Activated naive CD4-positive, alpha-beta T cell treated with anti-CD3 and anti-CD28 coated beads, Interleukin-2, amount 10 ng/mL, durations not matched to agents 7 days and 5 days (primary cell): ENCODE data around the gene CADM3.

Experiments
- CTCF ChIA-PET: fragments of 350-600 bp; sonication (Branson Sonifier 250); formaldehyde crosslinking; loops from one replicate; lab custom pipeline; 2021; ENCODE audit warnings: antibody characterized with exemption; lab: Charles Lee
- DNase-seq: peaks from one replicate; pipeline ENCODE4 v3.0.0-alpha.2; 2020
- H3K27ac Mint-ChIP-seq: one replicate; pipeline ENCODE4 v1.8.0; 2021; ENCODE audit warnings: mild to moderate bottlenecking, moderate library complexity, mixed read lengths
- H3K27me3 Mint-ChIP-seq: one replicate; pipeline ENCODE4 v1.8.0; 2021; ENCODE audit warnings: mild to moderate bottlenecking, mixed read lengths
- H3K36me3 Mint-ChIP-seq: one replicate; pipeline ENCODE4 v1.8.0; 2021; ENCODE audit warnings: mixed read lengths
- H3K4me1 Mint-ChIP-seq: one replicate; pipeline ENCODE4 v1.8.0; 2021; ENCODE audit warnings: mixed read lengths
- H3K4me3 Mint-ChIP-seq: one replicate; pipeline ENCODE4 v1.8.0; 2021; ENCODE audit warnings: mild to moderate bottlenecking, moderate library complexity, mixed read lengths
- H3K9me3 Mint-ChIP-seq: one replicate; pipeline ENCODE4 v1.8.0; 2021; ENCODE audit warnings: mixed read lengths

Gene CADM3

DNA sequence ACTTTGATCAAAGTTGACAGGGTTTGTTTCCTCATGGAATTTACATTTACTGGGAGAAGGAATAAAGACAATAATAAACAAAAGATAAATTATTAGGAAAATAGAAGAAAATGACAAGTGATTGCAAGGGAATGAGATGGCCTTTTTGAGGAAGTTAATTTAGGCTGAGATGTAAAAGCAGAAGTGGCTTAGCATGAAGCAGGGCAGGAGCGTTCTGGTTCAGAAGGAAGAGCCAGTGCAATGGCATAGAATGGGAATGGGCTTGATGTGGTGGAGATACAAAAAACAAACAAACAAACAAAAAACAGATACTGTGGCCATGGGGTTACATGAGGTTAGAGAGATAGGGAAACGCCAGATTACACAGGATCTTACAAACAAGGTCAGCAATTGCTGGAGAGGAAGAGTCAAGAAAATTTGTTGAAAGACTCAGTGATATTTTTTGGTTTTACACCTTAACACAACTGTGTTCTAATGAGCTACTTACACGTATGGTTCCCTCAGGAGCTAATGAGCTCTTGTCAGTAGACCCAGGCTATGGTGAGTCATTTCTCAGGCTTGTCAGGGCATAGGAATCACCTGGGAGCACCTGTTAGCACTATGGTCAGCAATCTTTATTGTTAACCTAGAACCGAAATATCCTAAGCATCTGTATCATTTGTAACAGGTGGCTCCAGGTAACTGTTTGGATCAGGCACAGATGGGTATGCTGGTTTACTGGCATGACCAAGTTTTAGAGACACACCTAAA, 8.7 kb upstream of the CADM3 start:
- Mint-ChIP-seq H3K27ac (no peak overlapping the region), H3K27me3 (peaks cover 8% of the 10 kb centered on the region)

DNA sequence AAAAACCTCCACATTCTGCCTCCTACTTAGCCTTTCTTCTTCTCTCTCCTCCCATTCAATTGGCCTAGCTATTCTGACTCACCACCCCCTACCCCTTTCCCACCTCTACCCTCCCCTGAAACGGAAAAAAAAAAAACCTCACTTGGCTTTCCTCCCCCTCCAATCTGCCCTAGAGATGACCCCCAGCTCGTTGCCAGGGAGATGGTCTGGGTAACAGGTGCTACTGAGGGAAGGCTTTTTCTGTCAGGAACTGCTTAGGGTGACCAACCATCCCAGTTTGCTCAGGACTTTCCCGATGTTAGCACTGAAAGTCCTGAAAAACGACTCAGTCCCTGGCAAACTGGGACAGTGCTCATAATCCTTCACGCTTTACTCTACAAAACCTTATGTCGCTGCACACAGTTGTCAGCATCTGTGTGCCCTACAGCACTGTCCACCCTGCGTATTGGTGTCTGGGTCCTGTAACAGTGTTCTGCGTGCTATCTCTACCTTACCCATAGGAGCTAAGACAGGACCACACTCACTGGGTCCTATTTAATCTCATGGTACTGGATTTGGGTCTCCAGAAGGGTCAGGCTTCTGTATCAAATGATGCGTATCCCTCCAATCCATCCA, 7.7 kb upstream of the CADM3 start:
- no peaks in the 10 kb centered on the region for H3K9me3 Mint-ChIP-seq
- peaks cover 13% of the 10 kb centered on the region for H3K27me3 Mint-ChIP-seq
- no peaks in the 10 kb centered on the region for H3K36me3 Mint-ChIP-seq
- no peak overlapping the region for H3K4me3 Mint-ChIP-seq
- H3K4me1 Mint-ChIP-seq, result no peaks in the 10 kb centered on the region
- DNase-seq, result no peak
- no peak overlapping the region for H3K27ac Mint-ChIP-seq
- CTCF ChIA-PET, result interaction anchor here (1.7 to 2.8 kb wide), 2 partner anchors 47 to 50 kb away, joined by 4 to 22 read pairs; no protein-coding TSS in a partner anchor

More for the DNA sequence above, 8.7 kb upstream of the CADM3 start:
- no peak for DNase-seq
- CTCF ChIA-PET, result interaction anchor here (1.1 to 2.8 kb wide), 3 partner anchors 12 to 51 kb away, joined by 3 to 22 read pairs (median 4); no protein-coding TSS in a partner anchor
- Mint-ChIP-seq H3K9me3 (no peaks in the 10 kb centered on the region), H3K36me3 (no peaks in the 10 kb centered on the region), H3K4me1 (no peaks in the 10 kb centered on the region), H3K4me3 (no peak overlapping the region)

DNA sequence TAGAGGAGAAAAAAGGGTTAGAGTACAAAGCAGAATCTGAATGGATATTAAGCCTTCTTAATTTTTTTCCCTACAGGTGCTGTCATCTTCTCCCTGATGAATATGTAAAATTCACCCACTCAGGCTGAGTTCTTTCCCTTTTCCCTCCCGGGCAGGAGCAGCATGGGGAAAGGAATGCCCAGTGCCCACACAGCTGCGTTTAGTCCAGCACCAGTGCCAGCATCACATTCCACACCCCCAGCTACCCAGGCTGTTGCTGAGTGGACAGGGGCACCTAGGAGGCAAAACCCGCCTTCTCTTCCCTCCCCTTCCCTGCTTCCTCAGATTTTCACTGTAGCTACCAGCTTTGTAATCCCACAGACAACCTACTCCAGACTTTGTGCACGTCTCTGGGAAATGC, 3.4 kb upstream of the CADM3 start:
- peaks cover 2% of the 10 kb centered on the region for H3K4me1 Mint-ChIP-seq
- CTCF ChIA-PET, result no interaction called here
- H3K27me3 Mint-ChIP-seq, result peaks cover 47% of the 10 kb centered on the region
- no peak overlapping the region for H3K4me3 Mint-ChIP-seq
- no peaks in the 10 kb centered on the region for H3K36me3 Mint-ChIP-seq
- H3K9me3 Mint-ChIP-seq, result no peaks in the 10 kb centered on the region
- no peak for DNase-seq
- H3K27ac Mint-ChIP-seq, result no peak overlapping the region

DNA sequence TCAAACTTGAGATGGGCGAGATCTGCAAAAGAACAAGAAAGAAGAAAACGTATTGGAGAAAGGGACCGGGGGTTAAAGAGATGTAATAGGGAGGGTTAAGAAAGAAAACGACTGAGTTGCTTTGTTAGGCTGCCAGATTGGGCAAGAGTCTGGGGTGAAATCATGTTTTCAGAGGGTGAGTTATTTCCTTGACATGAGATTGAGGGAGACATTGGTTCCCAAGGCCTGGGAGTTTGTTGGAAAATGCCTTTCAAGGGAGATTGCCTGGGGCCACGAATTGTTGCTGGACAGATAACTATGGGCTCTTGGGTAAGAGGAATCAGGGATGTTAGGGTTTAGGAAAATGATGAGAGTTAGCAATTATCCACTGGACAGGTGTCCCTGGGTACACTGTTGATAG, 776 bp upstream of the CADM3 start:
- DNase-seq, result no peak
- peaks cover 62% of the 10 kb centered on the region for H3K27me3 Mint-ChIP-seq
- peaks cover 2% of the 10 kb centered on the region for H3K4me1 Mint-ChIP-seq
- CTCF ChIA-PET, result no interaction called here
- H3K4me3 Mint-ChIP-seq, result no peak overlapping the region
- H3K27ac Mint-ChIP-seq, result no peak overlapping the region
- H3K36me3 Mint-ChIP-seq, result no peaks in the 10 kb centered on the region
- no peaks in the 10 kb centered on the region for H3K9me3 Mint-ChIP-seq

DNA sequence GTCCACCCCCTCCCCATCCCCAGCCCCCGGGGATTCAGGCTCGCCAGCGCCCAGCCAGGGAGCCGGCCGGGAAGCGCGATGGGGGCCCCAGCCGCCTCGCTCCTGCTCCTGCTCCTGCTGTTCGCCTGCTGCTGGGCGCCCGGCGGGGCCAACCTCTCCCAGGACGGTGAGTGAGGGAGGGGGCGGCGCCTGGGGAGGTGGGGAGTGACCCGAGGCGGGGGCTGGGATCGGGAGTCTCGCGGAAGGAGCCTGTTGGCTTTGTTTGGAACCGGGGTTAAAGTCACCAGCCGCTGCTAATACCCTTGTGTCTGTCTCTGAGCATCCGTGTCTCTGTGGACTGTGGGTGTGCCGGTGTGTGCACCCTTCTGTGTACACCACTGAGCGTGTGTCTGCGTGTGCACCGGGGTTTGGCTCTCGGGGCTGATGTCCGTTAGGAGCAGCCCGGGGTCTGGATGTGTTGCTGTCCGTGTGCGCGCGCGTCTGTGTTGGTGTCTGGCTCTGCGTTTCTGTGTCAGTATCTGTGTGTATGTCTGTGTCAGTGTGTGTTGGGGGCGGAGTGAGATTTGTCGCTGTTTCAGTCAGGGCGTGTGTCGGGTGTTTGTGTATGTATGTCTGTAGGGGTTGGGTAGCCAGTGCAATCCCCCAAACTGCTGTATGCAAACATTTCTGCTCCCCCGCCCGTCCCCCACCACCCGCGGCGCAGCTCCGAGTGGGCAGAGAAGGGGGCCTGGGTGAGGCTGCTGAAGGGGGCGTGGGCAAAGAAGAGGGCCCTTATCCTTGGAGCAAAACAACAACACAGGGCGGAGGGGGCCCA, 480 bp downstream of the CADM3 start:
- CTCF ChIA-PET, result no interaction called here
- no peak overlapping the region for H3K4me3 Mint-ChIP-seq
- H3K36me3 Mint-ChIP-seq, result no peaks in the 10 kb centered on the region
- peaks cover 62% of the 10 kb centered on the region for H3K27me3 Mint-ChIP-seq
- H3K9me3 Mint-ChIP-seq, result no peaks in the 10 kb centered on the region
- no peak overlapping the region for H3K27ac Mint-ChIP-seq
- peaks cover 2% of the 10 kb centered on the region for H3K4me1 Mint-ChIP-seq
- DNase-seq, result no peak

DNA sequence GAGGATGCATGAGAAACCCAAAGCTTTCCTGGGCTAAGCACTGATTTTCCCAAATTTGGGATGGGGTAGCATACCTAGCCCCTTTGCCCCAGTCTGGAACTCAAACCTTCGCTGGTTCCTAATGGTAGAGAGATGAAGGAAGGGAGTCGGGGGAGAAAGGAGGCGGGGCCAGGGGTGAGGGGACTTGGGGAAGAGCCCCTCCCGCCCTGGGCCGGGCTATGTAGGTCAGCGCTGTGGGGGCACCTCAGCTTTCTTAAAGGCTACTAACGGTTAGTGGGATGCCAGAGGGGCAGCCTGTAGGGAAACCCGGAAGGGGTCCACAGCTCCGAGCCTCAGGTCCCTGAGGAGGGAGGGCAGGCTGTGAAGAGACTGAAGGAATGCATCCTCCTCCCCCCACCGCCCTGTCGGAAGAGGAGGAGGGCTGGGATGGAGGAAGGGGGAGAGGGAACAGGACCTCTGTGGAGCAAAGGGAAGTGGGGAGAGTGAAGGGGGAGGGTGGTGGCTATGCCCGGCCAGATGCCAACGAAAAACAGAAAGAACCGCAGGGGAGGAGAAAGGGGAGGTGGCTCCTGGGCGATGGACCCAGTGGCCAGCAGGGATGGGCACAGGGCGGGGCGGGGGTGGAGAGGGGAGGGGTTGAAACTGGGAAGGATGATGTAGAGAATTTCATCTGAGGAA, 1.3 kb downstream of the CADM3 start:
- no peak overlapping the region for H3K27ac Mint-ChIP-seq
- no peaks in the 10 kb centered on the region for H3K9me3 Mint-ChIP-seq
- no peak overlapping the region for H3K4me3 Mint-ChIP-seq
- H3K27me3 Mint-ChIP-seq, result peaks cover 62% of the 10 kb centered on the region
- H3K36me3 Mint-ChIP-seq, result no peaks in the 10 kb centered on the region
- CTCF ChIA-PET, result no interaction called here
- no peak for DNase-seq
- H3K4me1 Mint-ChIP-seq, result peaks cover 2% of the 10 kb centered on the region

DNA sequence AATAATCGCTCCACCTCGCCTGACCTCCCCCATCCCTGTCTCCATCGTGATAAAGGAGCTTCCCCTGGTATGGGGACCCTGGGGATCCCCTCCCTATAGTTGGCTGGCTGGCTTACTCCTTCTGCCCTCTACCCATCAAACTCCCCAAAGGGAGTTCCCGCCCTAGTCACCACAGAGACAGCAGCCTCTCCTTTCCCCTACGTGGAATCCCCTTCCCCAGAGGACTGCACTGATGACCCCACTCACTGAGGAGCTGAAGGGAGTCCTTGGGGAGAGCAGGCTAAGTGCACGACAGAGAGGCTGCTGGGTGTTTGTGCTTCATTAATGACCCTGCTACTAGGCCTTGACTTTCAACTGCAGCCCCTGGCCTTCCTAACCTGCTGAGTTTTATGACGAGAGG, 1.9 kb downstream of the CADM3 start:
- no peak overlapping the region for H3K4me3 Mint-ChIP-seq
- H3K4me1 Mint-ChIP-seq, result peaks cover 2% of the 10 kb centered on the region
- H3K9me3 Mint-ChIP-seq, result no peaks in the 10 kb centered on the region
- no peaks in the 10 kb centered on the region for H3K36me3 Mint-ChIP-seq
- no peak overlapping the region for H3K27ac Mint-ChIP-seq
- DNase-seq, result no peak
- CTCF ChIA-PET, result no interaction called here
- peaks cover 57% of the 10 kb centered on the region for H3K27me3 Mint-ChIP-seq

DNA sequence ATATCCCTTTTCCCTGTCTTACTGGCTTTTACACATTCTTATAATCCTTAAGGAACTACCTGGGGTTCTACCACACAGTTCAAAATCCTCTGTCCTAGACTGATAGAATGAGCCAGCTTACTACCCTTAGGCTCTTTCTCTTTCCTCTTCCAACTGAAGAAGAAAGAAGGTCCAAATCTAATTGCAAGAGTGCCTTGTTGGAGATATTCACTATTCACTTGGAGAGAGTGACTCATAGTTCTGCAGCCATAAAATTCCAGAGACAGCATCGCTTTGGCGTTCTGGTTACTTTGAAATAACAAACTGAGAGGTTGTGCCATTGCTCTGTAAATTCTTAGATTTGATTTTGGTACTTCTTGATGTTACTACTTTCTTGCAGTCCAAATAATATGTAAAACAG, 4.2 kb downstream of the CADM3 start:
- H3K36me3 Mint-ChIP-seq, result no peaks in the 10 kb centered on the region
- no peaks in the 10 kb centered on the region for H3K9me3 Mint-ChIP-seq
- no peak for DNase-seq
- CTCF ChIA-PET, result interaction anchor here (1.9 kb wide), 1 partner anchor 38 kb away, joined by 5 read pairs; no protein-coding TSS in a partner anchor
- H3K4me3 Mint-ChIP-seq, result no peak overlapping the region
- H3K27ac Mint-ChIP-seq, result no peak overlapping the region
- H3K27me3 Mint-ChIP-seq, result peaks cover 43% of the 10 kb centered on the region
- H3K4me1 Mint-ChIP-seq, result peaks cover 2% of the 10 kb centered on the region

DNA sequence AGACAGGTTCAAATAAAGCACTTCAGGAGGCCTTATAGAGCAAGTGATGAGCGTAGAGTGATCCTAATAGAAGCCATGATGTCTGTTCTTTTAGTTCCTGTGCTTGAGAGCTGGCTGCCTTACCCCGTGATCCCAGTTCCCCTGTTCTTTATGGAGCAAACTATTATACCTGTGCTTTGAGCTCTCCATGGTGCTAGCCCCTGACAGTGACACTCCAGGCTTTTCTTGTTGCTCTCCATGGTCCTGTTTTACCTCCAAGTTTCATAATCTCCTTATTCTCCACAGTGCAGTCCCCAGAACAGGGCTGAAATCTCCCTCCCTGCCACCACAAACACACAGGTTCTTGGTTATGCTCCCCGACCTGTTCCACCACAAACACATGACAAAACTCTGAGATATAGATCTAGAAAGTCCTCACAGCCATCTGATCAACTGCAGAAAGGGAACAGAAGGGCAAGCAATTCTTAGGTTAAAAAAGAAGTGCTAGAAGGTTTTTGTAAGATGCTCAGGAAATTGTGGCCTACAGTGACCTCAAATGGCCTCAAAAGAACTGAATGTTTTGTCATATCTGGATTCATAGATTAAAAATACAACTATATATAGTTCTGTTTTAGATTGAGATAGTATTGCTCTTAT, 6.0 kb downstream of the CADM3 start:
- Mint-ChIP-seq H3K9me3 (no peaks in the 10 kb centered on the region), H3K4me3 (no peak overlapping the region), H3K27ac (no peak overlapping the region), H3K27me3 (peaks cover 43% of the 10 kb centered on the region), H3K4me1 (no peaks in the 10 kb centered on the region), H3K36me3 (no peaks in the 10 kb centered on the region)
- DNase-seq, result peak; percentile 67
- CTCF ChIA-PET, result interaction anchor here (1.0 kb wide), 1 partner anchor 17 kb away, joined by 3 read pairs; no protein-coding TSS in a partner anchor

DNA sequence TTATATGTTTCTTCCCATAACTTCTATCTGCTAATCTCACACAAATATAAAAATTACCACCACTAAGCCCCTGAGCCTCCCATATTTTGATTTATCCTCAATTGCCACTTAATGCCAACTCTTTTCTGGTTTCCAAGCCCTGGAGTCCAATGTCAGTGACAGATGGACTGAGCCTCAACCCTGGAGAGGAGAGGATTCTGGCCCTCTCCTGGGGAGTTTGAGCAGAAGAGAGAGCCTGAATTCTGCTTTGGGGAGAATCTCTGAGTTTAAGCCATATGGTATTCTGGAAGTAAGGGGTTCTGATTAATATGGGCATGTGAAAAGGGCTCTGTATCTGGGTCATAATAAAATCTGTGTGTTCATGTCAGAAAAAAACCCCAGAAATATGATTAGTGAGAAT, 8.5 kb downstream of the CADM3 start:
- H3K4me1 Mint-ChIP-seq, result no peaks in the 10 kb centered on the region
- peaks cover 29% of the 10 kb centered on the region for H3K27me3 Mint-ChIP-seq
- H3K36me3 Mint-ChIP-seq, result no peaks in the 10 kb centered on the region
- CTCF ChIA-PET, result no interaction called here
- no peak overlapping the region for H3K4me3 Mint-ChIP-seq
- H3K9me3 Mint-ChIP-seq, result no peaks in the 10 kb centered on the region
- DNase-seq, result no peak
- H3K27ac Mint-ChIP-seq, result no peak overlapping the region

DNA sequence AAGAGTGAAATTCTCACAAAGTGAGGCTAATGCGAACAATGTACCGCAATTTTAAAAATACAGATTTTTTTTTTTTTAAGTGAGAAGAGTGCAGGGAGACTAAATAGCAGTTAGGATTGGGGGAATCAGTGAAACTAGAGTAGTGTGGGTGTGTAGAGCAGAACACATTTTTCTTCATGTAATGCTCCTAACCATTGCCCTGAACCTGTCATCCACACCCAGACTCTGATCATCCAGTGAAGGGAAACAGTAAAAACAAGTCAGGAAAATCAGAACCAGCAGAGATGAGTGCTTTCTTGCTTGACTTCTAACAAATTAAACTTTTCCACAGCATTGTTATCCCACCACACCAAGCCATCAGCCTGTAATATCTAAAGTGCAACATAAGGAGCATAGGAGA, 9.1 kb downstream of the CADM3 start:
- CTCF ChIA-PET, result no interaction called here

DNA sequence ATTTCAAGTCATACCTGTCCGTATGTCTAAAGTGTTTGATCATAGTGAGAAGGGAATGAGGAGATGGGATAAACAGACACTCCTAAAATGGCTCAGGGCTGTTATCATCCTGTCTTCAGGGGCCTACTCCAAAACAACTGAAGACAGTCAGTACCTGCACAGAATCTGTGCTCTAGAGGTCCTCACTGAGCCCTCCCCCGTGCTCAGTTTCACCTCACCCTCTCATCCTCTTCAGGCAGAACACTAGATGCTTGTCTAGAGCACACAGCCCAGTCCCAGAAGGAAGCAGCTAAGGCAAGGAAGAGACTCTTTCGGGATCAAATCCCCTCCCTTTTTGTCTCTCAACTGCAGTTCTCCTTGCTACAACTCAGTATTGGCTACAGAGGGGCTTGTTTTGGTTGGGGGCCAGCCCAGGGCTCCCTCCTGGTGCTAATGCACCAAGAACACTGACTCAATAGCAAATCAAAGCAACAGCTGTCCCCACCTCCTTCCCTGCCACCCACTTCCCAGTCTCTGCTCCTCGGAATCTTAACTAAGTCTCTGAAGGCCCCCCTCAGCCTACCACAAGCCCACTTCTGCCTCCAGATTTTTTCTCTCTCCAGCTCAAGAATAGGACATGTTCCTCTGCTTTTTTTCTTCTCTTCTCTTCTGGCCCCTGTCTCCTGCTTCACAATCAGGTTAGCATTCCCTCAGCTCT, 10.1 kb downstream of the CADM3 start:
- no peaks in the 10 kb centered on the region for H3K4me1 Mint-ChIP-seq
- H3K27me3 Mint-ChIP-seq, result peaks cover 33% of the 10 kb centered on the region
- H3K9me3 Mint-ChIP-seq, result no peaks in the 10 kb centered on the region
- no peak overlapping the region for H3K27ac Mint-ChIP-seq
- no peak overlapping the region for H3K4me3 Mint-ChIP-seq
- no peak for DNase-seq
- CTCF ChIA-PET, result interaction anchor here (1.0 kb wide), 1 partner anchor 48 kb away, joined by 4 read pairs; no protein-coding TSS in a partner anchor
- H3K36me3 Mint-ChIP-seq, result no peaks in the 10 kb centered on the region

More for the DNA sequence above, 9.1 kb downstream of the CADM3 start:
- Mint-ChIP-seq H3K27ac (no peak overlapping the region), H3K9me3 (no peaks in the 10 kb centered on the region), H3K27me3 (peaks cover 28% of the 10 kb centered on the region), H3K36me3 (no peaks in the 10 kb centered on the region), H3K4me1 (no peaks in the 10 kb centered on the region), H3K4me3 (no peak overlapping the region)
- DNase-seq, result no peak

DNA sequence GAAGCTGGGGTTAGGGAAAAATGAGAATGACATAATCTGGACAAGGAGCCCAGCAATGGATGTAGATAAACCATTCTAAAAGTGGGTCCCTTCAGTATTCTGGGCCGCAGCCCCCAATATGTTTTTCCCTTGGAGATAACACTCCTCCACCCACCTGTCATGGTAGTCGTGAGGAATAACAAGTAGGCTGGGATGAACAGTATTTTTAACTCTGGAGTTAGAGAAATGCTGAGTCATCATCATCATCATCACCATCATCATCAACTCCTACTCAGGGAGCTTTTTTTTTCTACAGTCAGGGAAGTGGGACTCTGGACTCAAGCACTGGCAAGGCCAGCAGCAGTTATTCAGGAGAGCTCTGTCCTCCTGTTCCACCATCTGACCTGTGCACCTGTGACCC, 12.8 kb downstream of the CADM3 start:
- no peak overlapping the region for H3K4me3 Mint-ChIP-seq
- no peak for DNase-seq
- no peaks in the 10 kb centered on the region for H3K36me3 Mint-ChIP-seq
- H3K27ac Mint-ChIP-seq, result no peak overlapping the region
- H3K4me1 Mint-ChIP-seq, result no peaks in the 10 kb centered on the region
- no peaks in the 10 kb centered on the region for H3K9me3 Mint-ChIP-seq
- CTCF ChIA-PET, result no interaction called here
- peaks cover 55% of the 10 kb centered on the region for H3K27me3 Mint-ChIP-seq
